Neural crest cell (in vitro differentiated cells): ENCODE data around the gene MOGAT1. TPM values are rescaled to one million over a fixed set of nuclear protein-coding genes. Genes with fewer than 3 reads are reported as not detected.
A peak's percentile ranks its signal among the peaks of the same experiment; 100 is the strongest.

Experiments used
- DNase-seq: peaks from one replicate; pipeline ENCODE4 v3.0.0; 2021; ENCODE audit warnings: low read depth, mixed read lengths, low spot score
- H3K27ac Mint-ChIP-seq: one replicate; pipeline ENCODE4 v1.8.0; 2021; ENCODE audit warnings: mild to moderate bottlenecking, mixed read lengths; ENCODE audit not compliant: unreplicated experiment
- H3K27me3 Mint-ChIP-seq: 2 replicates; pipeline ENCODE4 v1.8.0; 2021; ENCODE audit warnings: low read depth, mild to moderate bottlenecking, mixed read lengths
- H3K36me3 Mint-ChIP-seq: 2 replicates; pipeline ENCODE4 v1.8.0; 2021; ENCODE audit warnings: low read depth, mild to moderate bottlenecking, mixed read lengths
- H3K4me1 Mint-ChIP-seq: 2 replicates; pipeline ENCODE4 v1.8.0; 2021; ENCODE audit warnings: mixed read lengths
- H3K4me3 Mint-ChIP-seq: one replicate; pipeline ENCODE4 v1.8.0; 2021; ENCODE audit warnings: mild to moderate bottlenecking, mixed read lengths
- H3K9me3 Mint-ChIP-seq: 2 replicates; pipeline ENCODE4 v1.8.0; 2021; ENCODE audit warnings: mixed read lengths
- CTCF ChIP-seq: fragments of 200-600 bp; sonication (generic); conservative IDR thresholded peaks from 2 replicates; pipeline ENCODE4 v1.5.0; 2021; ENCODE audit warnings: antibody characterized with exemption, mild to moderate bottlenecking
- total RNA-seq: library from RNA; stranded (reverse); gene quantifications from 2 replicates; pipeline ENCODE4 v1.2.1, GENCODE V29; 2021

Gene MOGAT1
- total RNA-seq, 1 donor from 2014 or later: not detected

- TF ChIP-seq CTCF: no peak
- DNase-seq: no peak
Measured at GRCh38 chr2:222656526-222657446, 14.7 kb upstream of the MOGAT1 start.

GRCh38 chr2:222663479-222663878 is 8.0 kb upstream of the MOGAT1 start:
- Mint-ChIP-seq H3K27ac (no peak overlapping the region), H3K9me3 (no peaks in the 10 kb centered on the region), H3K27me3 (no peaks in the 10 kb centered on the region), H3K4me1 (peaks cover 10% of the 10 kb centered on the region), H3K36me3 (no peaks in the 10 kb centered on the region), H3K4me3 (no peak overlapping the region)
- DNase-seq: no peak
- no peak for TF ChIP-seq CTCF

More at GRCh38 chr2:222656526-222657446, 14.7 kb upstream of the MOGAT1 start:
- no peaks in the 10 kb centered on the region for H3K36me3 Mint-ChIP-seq
- peaks cover 27% of the 10 kb centered on the region for H3K4me1 Mint-ChIP-seq
- no peaks in the 10 kb centered on the region for H3K9me3 Mint-ChIP-seq
- no peaks in the 10 kb centered on the region for H3K27me3 Mint-ChIP-seq
- peak overlapping the region; percentile 99 for H3K4me3 Mint-ChIP-seq
- H3K27ac Mint-ChIP-seq: peak overlapping the region; percentile 100

DNA sequence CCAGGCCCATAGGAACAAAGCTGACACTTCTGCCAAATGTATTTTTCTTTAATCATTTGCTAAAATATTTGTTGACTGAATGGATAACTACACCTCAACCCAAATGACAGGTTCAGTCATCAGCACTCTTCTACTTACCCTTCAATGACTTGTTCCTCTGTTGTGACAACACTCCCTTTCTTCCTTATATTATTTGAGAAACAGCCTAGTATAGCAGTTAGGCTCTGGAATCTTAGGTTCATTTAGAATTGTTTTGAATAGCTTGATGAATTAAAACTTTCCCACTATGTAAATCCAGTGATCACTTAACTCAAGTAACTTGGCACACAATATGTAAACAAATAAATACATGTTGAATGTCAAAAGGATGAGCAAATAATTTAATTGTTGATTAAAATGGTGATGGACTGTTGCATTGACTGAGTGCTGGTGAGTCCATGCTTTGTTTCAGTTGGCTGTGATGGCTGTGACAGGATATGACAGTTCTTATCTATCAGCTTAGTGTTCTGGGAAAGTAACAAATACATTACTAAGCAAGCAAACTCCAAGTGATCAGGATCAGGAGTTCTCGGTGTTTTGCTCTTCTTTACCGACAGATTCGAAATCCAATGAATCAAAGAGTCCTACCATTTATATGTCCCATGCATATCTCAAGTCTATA is 2.8 kb upstream of the MOGAT1 start:
- Mint-ChIP-seq H3K27ac (no peak overlapping the region), H3K36me3 (no peaks in the 10 kb centered on the region), H3K4me3 (no peak overlapping the region), H3K9me3 (no peaks in the 10 kb centered on the region), H3K27me3 (peaks cover 40% of the 10 kb centered on the region), H3K4me1 (peaks cover 24% of the 10 kb centered on the region)
- DNase-seq: no peak
- TF ChIP-seq CTCF: no peak

GRCh38 chr2:222669353-222669752 is 2.1 kb upstream of the MOGAT1 start:
- TF ChIP-seq CTCF: no peak
- Mint-ChIP-seq H3K9me3 (no peaks in the 10 kb centered on the region), H3K27ac (no peak overlapping the region), H3K4me1 (peaks cover 24% of the 10 kb centered on the region), H3K36me3 (no peaks in the 10 kb centered on the region), H3K4me3 (no peak overlapping the region), H3K27me3 (peaks cover 44% of the 10 kb centered on the region)
- no peak for DNase-seq

- TF ChIP-seq CTCF: no peak
- no peak for DNase-seq
- H3K9me3 Mint-ChIP-seq: no peaks in the 10 kb centered on the region
- H3K4me3 Mint-ChIP-seq: peak overlapping the region; percentile 78
- no peak overlapping the region for H3K27ac Mint-ChIP-seq
- H3K36me3 Mint-ChIP-seq: no peaks in the 10 kb centered on the region
- H3K27me3 Mint-ChIP-seq: peaks cover 48% of the 10 kb centered on the region
- peaks cover 24% of the 10 kb centered on the region for H3K4me1 Mint-ChIP-seq
Measured at GRCh38 chr2:222670191-222671038, 1.0 kb upstream of the MOGAT1 start.
